Upper lobe of right lung (tissue), 1 donor: Measurements from ENCODE around the gene CTNNBL1. TPM values are rescaled to one million over a fixed set of nuclear protein-coding genes. Genes with fewer than 3 reads are reported as not detected.

Source experiments
- ATAC-seq: fragments of 200-7000 bp; cut with Tn5 transposase; one replicate; pipeline ENCODE4 v1.9.1; 2020; ENCODE audit warnings: mild to moderate bottlenecking, moderate library complexity
- DNase-seq: peaks from one replicate; pipeline ENCODE4 v3.0.0-alpha.2; 2020
- H3K27ac ChIP-seq: fragments of 200-600 bp; one replicate; pipeline ENCODE4 v1.8.0; 2022
- H3K27me3 ChIP-seq: fragments of 200-600 bp; one replicate; pipeline ENCODE4 v1.8.0; 2022; ENCODE audit warnings: mild to moderate bottlenecking
- H3K36me3 ChIP-seq: fragments of 200-600 bp; one replicate; pipeline ENCODE4 v1.8.0; 2022
- H3K4me1 ChIP-seq: fragments of 200-600 bp; one replicate; pipeline ENCODE4 v1.8.0; 2022
- H3K4me3 ChIP-seq: fragments of 200-600 bp; one replicate; pipeline ENCODE4 v1.8.0; 2022; ENCODE audit warnings: mild to moderate bottlenecking
- H3K9me3 ChIP-seq: fragments of 200-600 bp; one replicate; pipeline ENCODE4 v1.8.0; 2022
- CTCF ChIP-seq: fragments of 200-600 bp; IDR thresholded peaks from one replicate; pipeline ENCODE4 v1.8.0; 2022; ENCODE audit warnings: antibody characterized with exemption
- intact Hi-C: fragments of 100-400 bp; cut with DNase I; formaldehyde crosslinking; loops from one replicate; pipeline ENCODE4 v1.11.0; 2022
- total RNA-seq: library from RNA; stranded (reverse); fragmentation: NEBNext Ultra II Directional; extraction: Animal tissue kit (Norgen Biotek cat#: 25700); gene quantifications from one replicate; pipeline ENCODE4 v1.2.1, GENCODE V29; 2021
- donor health status: DM: no; HTN: yes; CAD: no; lungs with severe emphysema.

Gene CTNNBL1
- total RNA-seq, 1 donor from 2014 or later = 52.8 TPM

GRCh38 chr20:37770908-37771307 lies 77.1 kb downstream of the CTNNBL1 start:
- H3K36me3 ChIP-seq = peaks cover 32% of the 10 kb centered on the region
- ATAC-seq (no peak), DNase-seq (no peak)
- no peaks in the 10 kb centered on the region for H3K27me3 ChIP-seq
- no peaks in the 10 kb centered on the region for H3K4me1 ChIP-seq
- intact Hi-C loops = no loop called here
- no peak for TF ChIP-seq CTCF
- no peak overlapping the region for H3K4me3 ChIP-seq
- no peak overlapping the region for H3K27ac ChIP-seq
- H3K9me3 ChIP-seq = no peaks in the 10 kb centered on the region

DNA sequence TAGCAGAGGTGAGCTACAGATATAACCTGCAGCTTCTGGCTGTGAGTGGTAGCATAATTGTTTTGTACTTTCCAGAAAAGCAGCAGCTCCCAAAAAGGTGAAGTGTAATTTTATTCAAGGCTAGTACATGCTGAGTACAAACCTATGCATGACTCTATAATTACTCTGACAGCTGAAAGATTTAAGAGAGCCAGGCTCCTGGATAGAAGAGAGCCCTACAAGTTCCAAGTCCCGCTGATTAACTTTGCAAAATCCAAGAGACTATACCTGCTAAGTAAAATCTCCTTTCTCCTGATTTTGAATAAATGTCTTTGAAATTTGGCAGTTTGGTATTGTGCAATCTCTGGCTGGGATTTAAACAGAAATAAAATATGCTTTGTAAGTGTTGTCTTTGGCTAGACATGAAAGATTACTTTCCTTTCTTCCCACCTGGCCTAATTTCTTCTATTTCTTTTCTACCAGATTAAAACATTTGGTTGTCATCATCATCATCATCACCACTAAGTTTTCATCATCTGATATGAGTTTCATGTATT lies 79.5 kb downstream of the CTNNBL1 start:
- no peak for ATAC-seq
- Histone ChIP-seq H3K27me3 (no peaks in the 10 kb centered on the region), H3K4me1 (no peaks in the 10 kb centered on the region), H3K9me3 (no peaks in the 10 kb centered on the region), H3K4me3 (no peak overlapping the region), H3K36me3 (peaks cover 21% of the 10 kb centered on the region), H3K27ac (no peak overlapping the region)
- DNase-seq = no peak
- no peak for TF ChIP-seq CTCF
- intact Hi-C loops = no loop called here

DNA sequence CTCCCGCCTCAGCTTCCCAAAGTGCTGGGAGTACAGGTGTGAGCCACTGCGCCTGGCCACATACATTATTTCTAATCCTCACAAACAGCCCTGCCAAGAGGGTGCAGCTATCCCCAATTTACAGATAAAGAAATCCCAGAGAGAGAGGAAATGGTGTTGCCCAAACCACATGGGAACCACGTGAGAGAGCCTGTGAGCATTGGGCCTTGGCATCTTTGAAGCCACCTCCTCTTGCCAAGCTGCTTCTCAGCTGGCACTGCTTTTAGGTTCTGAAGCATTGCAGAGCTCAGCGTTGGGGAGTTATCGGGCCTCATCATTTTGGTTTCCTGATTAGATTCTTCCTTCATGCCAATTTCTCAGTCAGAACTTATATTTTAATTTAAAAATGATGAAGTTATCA lies 80.3 kb downstream of the CTNNBL1 start:
- Histone ChIP-seq H3K27me3 (no peaks in the 10 kb centered on the region), H3K36me3 (peaks cover 13% of the 10 kb centered on the region), H3K4me3 (no peak overlapping the region), H3K27ac (no peak overlapping the region), H3K9me3 (no peaks in the 10 kb centered on the region), H3K4me1 (no peaks in the 10 kb centered on the region)
- ATAC-seq (no peak), DNase-seq (no peak)
- intact Hi-C loops = no loop called here
- no peak for TF ChIP-seq CTCF

DNA sequence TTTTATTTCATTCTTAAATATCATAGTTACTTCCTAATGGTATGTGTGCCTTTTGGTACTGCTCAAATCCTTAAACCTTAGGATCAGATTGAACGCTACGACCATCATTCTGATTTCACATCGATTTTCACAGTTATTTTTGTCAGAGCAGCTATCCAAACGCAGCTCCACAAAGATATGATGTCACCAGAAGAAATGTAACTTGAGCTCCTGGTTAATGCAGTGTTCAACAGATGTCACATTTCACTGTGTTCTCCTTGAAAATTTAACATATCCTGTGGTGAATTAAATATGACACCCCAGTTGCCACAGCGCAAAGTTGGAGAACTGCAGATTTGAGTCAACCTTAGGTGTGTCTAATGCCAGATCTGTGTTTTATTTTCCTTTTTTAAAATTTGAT lies 81.4 kb downstream of the CTNNBL1 start:
- no peak overlapping the region for H3K4me3 ChIP-seq
- TF ChIP-seq CTCF = no peak
- DNase-seq = no peak
- H3K27me3 ChIP-seq = no peaks in the 10 kb centered on the region
- H3K9me3 ChIP-seq = no peaks in the 10 kb centered on the region
- no peak for ATAC-seq
- H3K27ac ChIP-seq = no peak overlapping the region
- H3K4me1 ChIP-seq = no peaks in the 10 kb centered on the region
- intact Hi-C loops = no loop called here
- H3K36me3 ChIP-seq = peaks cover 6% of the 10 kb centered on the region

- intact Hi-C loops = no loop called here
- H3K36me3 ChIP-seq = peaks cover 9% of the 10 kb centered on the region
- ATAC-seq (no peak), DNase-seq (no peak)
- H3K4me3 ChIP-seq = no peak overlapping the region
- H3K27me3 ChIP-seq = no peaks in the 10 kb centered on the region
- no peaks in the 10 kb centered on the region for H3K4me1 ChIP-seq
- TF ChIP-seq CTCF = no peak
- H3K9me3 ChIP-seq = no peaks in the 10 kb centered on the region
- H3K27ac ChIP-seq = no peak overlapping the region
Observed at GRCh38 chr20:37776049-37776448, 82.2 kb downstream of the CTNNBL1 start.

GRCh38 chr20:37776526-37776925 lies 82.7 kb downstream of the CTNNBL1 start:
- intact Hi-C loops = no loop called here
- no peak for ATAC-seq

More at GRCh38 chr20:37776526-37776925, 82.7 kb downstream of the CTNNBL1 start:
- no peak for TF ChIP-seq CTCF
- Histone ChIP-seq H3K36me3 (peaks cover 9% of the 10 kb centered on the region), H3K27me3 (no peaks in the 10 kb centered on the region), H3K9me3 (no peaks in the 10 kb centered on the region), H3K27ac (no peak overlapping the region), H3K4me1 (no peaks in the 10 kb centered on the region), H3K4me3 (no peak overlapping the region)
- no peak for DNase-seq
